ENCODE data around the gene TMEM248. TPM values are rescaled to one million over a fixed set of nuclear protein-coding genes. Genes with fewer than 3 reads are reported as not detected.
A peak's percentile ranks its signal among the peaks of the same experiment; 100 is the strongest.
"Not testable (repeated sequence)": the region's sequence is repeated elsewhere in the genome, so short reads cannot be mapped to it uniquely, and the experiment has no call there.

TMEM248 gene
- total RNA-seq, 1 donor from 2014 or later: 54.0 TPM

GRCh38 chr7:66908598-66908997 lies 12.4 kb upstream of the TMEM248 start:
- not testable (repeated sequence) for DNase-seq (ENCODE audit: low read depth in 2 of 2)

GRCh38 chr7:66910789-66911188 lies 10.2 kb upstream of the TMEM248 start:
- no peak for DNase-seq (ENCODE audit: low read depth in 2 of 2)

- not testable (repeated sequence) for DNase-seq (ENCODE audit: low read depth in 2 of 2)
Measured at GRCh38 chr7:66911191-66911590, 9.8 kb upstream of the TMEM248 start.

GRCh38 chr7:66912195-66912594 lies 8.8 kb upstream of the TMEM248 start:
- no peak for DNase-seq (ENCODE audit: low read depth in 2 of 2)

- DNase-seq (ENCODE audit: low read depth in 2 of 2): no peak
Measured at GRCh38 chr7:66913118-66914037, 7.6 kb upstream of the TMEM248 start.

DNA sequence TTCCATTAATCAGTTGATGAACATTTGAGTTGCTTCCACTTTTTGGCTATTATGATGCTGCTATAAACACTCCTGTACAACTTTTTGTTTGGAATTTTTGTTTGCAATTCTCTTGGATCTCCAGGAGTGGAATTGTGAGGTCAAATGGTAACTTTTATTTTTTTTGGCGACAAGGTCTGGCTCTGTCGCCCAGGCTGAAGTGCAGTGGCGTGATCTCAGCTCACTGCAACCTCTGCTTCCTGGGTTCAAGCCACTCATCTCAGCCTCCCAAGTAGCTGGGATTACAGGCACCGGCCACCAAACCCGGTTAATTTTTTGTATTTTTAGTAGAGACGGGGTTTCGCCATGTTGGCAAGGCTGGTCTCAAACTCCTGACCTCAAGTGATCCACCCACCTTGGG lies 3.1 kb upstream of the TMEM248 start:
- DNase-seq (ENCODE audit: low read depth in 2 of 2): not testable (repeated sequence)

- no peak for DNase-seq (ENCODE audit: low read depth in 2 of 2)
Measured at GRCh38 chr7:66919304-66919703, 1.7 kb upstream of the TMEM248 start.

DNA sequence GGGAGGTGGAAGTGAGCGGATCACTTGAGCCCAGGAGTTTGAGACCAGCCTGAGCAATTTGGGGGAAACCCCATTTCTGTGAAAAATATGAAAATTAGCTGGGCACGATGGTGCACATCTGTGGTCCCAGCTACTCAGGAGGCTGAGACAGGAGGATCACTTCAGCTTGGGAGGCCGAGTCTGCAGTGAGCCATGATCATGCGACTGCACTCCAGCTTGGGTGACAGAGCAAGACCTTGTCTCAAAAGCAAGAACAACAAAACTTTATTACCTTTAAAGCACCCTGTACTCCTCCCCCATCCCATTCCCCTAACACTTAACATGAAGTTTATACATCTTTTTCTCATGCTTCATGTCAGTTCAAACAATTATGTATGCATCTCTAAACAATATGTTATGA lies 1.3 kb upstream of the TMEM248 start:
- DNase-seq (ENCODE audit: low read depth in 2 of 2): no peak

DNA sequence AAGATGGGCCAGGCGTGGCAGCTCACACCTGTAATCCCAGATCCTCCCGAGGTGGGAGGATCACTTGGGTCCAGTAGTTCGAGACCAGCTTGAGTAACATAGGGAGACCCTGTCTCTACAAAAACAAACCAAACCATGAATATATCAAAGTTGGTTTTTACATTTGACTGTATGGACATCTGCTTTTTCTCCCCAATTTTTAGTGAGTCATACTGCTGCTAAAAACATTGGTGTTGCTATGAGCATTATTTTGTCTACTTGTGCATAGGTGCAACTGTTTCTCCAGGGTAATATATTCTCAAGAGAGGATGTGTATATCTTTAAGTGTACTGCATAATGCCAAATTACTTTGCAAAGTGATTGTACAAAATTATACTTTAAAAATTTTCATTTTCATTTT lies 769 bp upstream of the TMEM248 start:
- DNase-seq (ENCODE audit: low read depth in 2 of 2): no peak

DNA sequence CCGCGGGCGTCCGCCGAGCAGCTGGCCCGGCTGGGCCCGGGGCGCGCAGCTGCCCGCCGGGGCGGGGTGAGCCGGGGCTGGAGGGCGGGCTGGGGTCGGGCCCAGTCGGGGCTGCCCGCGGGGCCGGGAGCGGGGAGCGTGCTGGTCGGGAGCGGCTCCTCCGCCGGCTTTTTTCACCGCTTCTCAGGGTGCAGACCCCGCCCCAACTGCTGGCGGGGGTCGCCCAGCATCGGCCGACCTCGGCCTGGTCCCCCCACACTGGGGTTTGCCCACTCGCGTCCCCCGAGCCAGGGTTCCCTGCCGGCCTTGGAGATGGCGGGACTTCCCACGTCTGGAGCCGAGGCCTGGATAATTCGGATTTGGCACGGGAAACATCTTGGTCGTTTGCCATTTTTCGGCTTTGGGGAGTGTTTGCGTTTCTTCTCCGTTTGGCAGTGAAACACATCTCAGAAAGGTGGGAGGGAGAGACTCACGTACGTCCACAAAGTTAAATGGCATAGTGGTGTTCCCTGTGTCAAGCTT lies 432 bp downstream of the TMEM248 start:
- peak in 1 of 2 donors; percentile 33 for DNase-seq (ENCODE audit: low read depth in 2 of 2)

- peak in 1 of 2 donors; percentile 33 for DNase-seq (ENCODE audit: low read depth in 2 of 2)
Measured at GRCh38 chr7:66921918-66922486, 977 bp downstream of the TMEM248 start.

- no peak for DNase-seq (ENCODE audit: low read depth in 2 of 2)
Measured at GRCh38 chr7:66925255-66925654, 4.2 kb downstream of the TMEM248 start.

- DNase-seq (ENCODE audit: low read depth in 2 of 2): no peak
Measured at GRCh38 chr7:66927348-66927948, 6.4 kb downstream of the TMEM248 start.

DNA sequence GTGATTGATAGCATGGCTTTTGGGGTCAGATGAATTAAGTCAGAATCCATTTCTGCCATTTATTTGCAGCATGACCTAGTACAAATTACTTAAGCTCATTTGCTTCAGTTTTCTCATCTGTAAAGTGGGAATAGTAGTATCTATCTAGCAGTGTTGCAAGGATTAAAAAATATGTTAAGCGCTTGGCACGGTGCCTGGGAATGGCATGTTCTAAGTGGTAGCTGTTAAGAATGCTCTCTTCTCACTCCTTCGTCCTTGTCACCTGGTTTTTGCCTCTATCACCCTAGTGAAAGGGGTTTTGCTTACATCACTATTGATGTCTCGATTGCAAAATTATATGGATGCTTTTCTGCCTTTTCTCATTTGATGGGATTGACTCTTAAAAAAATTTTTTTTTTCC lies 7.4 kb downstream of the TMEM248 start:
- no peak for DNase-seq (ENCODE audit: low read depth in 2 of 2)

- no peak for DNase-seq (ENCODE audit: low read depth in 2 of 2)
Measured at GRCh38 chr7:66929165-66929564, 8.1 kb downstream of the TMEM248 start.

DNA sequence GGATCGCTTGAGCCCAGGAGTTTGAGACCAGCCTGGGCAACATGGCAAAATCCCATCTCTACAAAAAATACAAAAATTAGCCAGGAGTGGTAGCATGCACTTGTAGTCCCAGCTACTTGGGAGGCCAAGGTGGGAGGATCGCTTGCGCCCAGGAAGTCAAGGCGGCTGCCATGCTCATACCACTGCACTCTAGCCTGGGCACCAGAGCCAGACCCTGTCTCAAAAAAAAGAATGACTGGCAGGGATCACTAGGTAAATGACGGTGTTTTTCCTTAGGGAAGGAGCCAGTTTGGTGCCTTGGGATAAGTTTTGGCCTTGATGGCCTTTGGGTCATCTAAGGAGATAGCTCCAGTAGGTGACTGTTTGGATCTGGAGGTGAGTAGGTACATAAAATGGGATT lies 8.9 kb downstream of the TMEM248 start:
- no peak for DNase-seq (ENCODE audit: low read depth in 2 of 2)

DNA sequence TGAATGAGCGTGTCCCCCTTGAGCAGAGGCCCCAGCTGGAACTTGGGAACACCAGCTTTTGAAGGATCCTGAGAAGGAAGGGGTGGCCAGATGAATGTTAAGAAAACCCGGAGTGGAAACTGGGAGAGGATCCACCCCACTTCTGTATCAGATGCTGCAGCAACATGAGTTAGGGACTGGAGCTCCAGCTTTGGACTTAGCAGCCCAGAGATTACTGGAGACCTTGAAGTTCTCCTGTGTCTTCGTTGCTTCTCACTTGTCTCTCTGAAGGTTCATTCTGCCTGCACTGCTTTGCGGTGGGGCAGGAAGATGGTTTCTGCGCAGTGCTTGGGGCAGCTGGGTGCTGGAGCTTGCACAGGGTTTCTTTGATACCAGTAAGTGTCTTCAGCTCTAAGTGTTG lies 9.3 kb downstream of the TMEM248 start:
- no peak for DNase-seq (ENCODE audit: low read depth in 2 of 2)

DNA sequence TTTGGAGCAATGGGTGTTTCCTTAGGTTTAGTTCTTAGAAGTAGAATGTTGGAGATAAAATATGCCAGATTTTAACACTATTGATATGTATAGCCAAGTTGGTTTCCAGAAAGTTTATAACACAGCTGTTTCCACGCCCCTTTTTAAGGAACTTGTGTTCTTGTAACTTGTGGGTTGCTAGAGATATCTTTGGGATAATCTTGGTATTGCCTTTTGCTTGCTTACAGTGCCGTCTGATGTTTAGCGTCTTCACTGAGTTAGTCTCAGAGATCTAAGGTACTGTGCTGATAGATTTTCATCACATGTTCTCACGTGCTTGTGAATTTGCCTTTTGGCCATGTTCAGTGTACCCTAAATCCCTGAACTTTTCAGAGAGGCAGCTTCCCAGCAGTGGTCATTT lies 12.4 kb downstream of the TMEM248 start:
- no peak for DNase-seq (ENCODE audit: low read depth in 2 of 2)

- no peak for DNase-seq (ENCODE audit: low read depth in 2 of 2)
Measured at GRCh38 chr7:66937940-66938339, 16.9 kb downstream of the TMEM248 start.

GRCh38 chr7:66939325-66939724 lies 18.3 kb downstream of the TMEM248 start:
- no peak for DNase-seq (ENCODE audit: low read depth in 2 of 2)

DNA sequence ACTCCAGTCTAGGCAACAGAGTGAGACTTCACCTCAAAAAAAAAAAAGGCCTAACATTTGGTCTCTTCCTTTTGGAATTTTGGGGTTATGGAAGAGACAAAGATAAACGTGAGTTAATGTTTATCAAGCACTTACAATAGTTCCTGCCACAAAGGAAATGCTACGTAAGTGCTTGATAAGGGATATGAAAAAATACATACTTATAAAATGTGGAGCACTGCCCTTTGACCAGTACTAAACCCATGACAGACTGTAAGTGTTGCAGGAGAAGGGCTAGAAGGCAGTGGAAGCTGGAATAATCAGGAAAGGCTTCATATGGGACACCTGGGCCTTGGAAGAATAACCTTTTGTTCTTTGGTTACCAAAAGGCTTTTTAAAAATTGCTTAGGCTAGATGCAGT lies 25.5 kb downstream of the TMEM248 start:
- DNase-seq (ENCODE audit: low read depth in 2 of 2): peak; percentile 38 to 83

DNA sequence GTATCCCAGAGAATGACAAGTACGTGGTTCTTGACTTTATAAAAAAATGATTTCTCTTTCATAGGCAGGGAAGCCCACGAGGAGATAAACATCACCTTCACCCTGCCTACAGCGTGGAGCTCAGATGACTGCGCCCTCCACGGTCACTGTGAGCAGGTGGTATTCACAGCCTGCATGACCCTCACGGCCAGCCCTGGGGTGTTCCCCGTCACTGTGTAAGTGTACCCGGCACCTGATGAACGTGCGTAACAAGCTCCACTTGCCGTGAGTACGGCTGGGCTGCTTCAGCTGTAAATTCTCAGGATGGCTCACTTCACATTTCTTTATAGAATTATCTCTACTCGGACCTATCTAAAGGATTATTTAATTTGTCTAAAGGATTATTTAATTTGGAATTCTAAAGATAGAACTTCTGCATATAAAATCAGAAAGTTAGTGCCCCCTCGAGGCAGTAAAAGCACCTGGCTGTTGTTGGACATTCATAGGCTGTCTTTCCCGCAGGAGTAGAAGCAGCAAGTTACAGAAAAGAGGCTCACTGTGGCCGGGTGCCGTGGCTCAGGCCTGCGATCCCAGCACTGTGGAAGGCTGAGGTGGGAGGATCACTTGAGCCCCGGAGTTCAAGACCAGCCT lies 27.6 kb downstream of the TMEM248 start:
- DNase-seq (ENCODE audit: low read depth in 2 of 2): no peak
